PC-3 (cell line): ENCODE data around the gene C16orf54.

Source experiments
- EZH2 ChIP-seq: fragments of 300-600 bp; sonication (generic); IDR thresholded peaks from one replicate; pipeline ENCODE4 v1.6.1; 2017; ENCODE audit warnings: antibody characterized with exemption, mild to moderate bottlenecking, low read length; ENCODE audit not compliant: unreplicated experiment
- TF ChIP-seq, protein P1 (sequence below): fragments of 300-600 bp; sonication (generic); conservative IDR thresholded peaks from 2 replicates; pipeline ENCODE4 v1.5.1; 2017; ENCODE audit warnings: antibody characterized with exemption, low read depth, mild to moderate bottlenecking, low read length

GRCh38 chr16:29720703-29721102 lies 25.1 kb downstream of the C16orf54 start:
- TF ChIP-seq, protein P1, sequence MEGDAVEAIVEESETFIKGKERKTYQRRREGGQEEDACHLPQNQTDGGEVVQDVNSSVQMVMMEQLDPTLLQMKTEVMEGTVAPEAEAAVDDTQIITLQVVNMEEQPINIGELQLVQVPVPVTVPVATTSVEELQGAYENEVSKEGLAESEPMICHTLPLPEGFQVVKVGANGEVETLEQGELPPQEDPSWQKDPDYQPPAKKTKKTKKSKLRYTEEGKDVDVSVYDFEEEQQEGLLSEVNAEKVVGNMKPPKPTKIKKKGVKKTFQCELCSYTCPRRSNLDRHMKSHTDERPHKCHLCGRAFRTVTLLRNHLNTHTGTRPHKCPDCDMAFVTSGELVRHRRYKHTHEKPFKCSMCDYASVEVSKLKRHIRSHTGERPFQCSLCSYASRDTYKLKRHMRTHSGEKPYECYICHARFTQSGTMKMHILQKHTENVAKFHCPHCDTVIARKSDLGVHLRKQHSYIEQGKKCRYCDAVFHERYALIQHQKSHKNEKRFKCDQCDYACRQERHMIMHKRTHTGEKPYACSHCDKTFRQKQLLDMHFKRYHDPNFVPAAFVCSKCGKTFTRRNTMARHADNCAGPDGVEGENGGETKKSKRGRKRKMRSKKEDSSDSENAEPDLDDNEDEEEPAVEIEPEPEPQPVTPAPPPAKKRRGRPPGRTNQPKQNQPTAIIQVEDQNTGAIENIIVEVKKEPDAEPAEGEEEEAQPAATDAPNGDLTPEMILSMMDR: no peak
- no peak for TF ChIP-seq EZH2
